MM.1S (cell line): ENCODE data around the gene UBE2QL1.

Source experiments
- DNase-seq: peaks from one replicate; pipeline ENCODE4 v3.0.0-alpha.2; 2015
- H2AFZ ChIP-seq: fragments of 300-600 bp; sonication (generic); 2 replicates; pipeline ENCODE4 v1.6.0; 2016; ENCODE audit warnings: antibody characterized with exemption, low read length
- H3F3A ChIP-seq: fragments of 300-600 bp; sonication (generic); 2 replicates; pipeline ENCODE4 v1.6.1; 2016; ENCODE audit warnings: mild to moderate bottlenecking, antibody characterized with exemption, low read length, moderate library complexity, mixed read lengths; ENCODE audit not compliant: insufficient read depth
- H3K27ac ChIP-seq: fragments of 300-600 bp; sonication (generic); 2 replicates; pipeline ENCODE4 v1.5.1; 2016; ENCODE audit warnings: mild to moderate bottlenecking, low read length
- H3K27me3 ChIP-seq: fragments of 300-600 bp; sonication (generic); replicated peaks from 2 replicates; pipeline ENCODE4 v1.6.0; 2016; ENCODE audit warnings: low read length; ENCODE audit not compliant: insufficient read depth
- H3K36me3 ChIP-seq: fragments of 300-600 bp; sonication (generic); replicated peaks from 2 replicates; pipeline ENCODE4 v1.6.1; 2016; ENCODE audit warnings: mild to moderate bottlenecking, low read length, mixed read lengths; ENCODE audit not compliant: insufficient read depth
- H3K4me1 ChIP-seq: fragments of 300-600 bp; sonication (generic); 2 replicates; pipeline ENCODE4 v1.6.1; 2016; ENCODE audit warnings: low read length, mixed read lengths
- H3K4me2 ChIP-seq: fragments of 300-600 bp; sonication (generic); 2 replicates; pipeline ENCODE4 v1.6.0; 2016; ENCODE audit warnings: low read depth, low read length
- H3K4me3 ChIP-seq: fragments of 300-600 bp; sonication (generic); 2 replicates; pipeline ENCODE4 v1.5.1; 2016; ENCODE audit warnings: low read length, mixed read lengths
- H3K79me2 ChIP-seq: fragments of 300-600 bp; sonication (generic); 2 replicates; pipeline ENCODE4 v1.6.1; 2016; ENCODE audit warnings: mixed run types, low read length, mixed read lengths
- H3K9ac ChIP-seq: fragments of 300-600 bp; sonication (generic); 2 replicates; pipeline ENCODE4 v1.6.1; 2016; ENCODE audit warnings: low read length, mixed read lengths
- H3K9me2 ChIP-seq: fragments of 300-600 bp; sonication (generic); replicated peaks from 2 replicates; pipeline ENCODE4 v1.6.1; 2016; ENCODE audit warnings: mild to moderate bottlenecking, low read length, mixed read lengths; ENCODE audit not compliant: insufficient read depth
- H3K9me3 ChIP-seq: fragments of 300-600 bp; sonication (generic); replicated peaks from 2 replicates; pipeline ENCODE4 v1.6.1; 2016; ENCODE audit warnings: mild to moderate bottlenecking, low read length, mixed read lengths; ENCODE audit not compliant: insufficient read depth
- H4K20me1 ChIP-seq: fragments of 300-600 bp; sonication (generic); 2 replicates; pipeline ENCODE4 v1.6.1; 2016; ENCODE audit warnings: mild to moderate bottlenecking, low read length, moderate library complexity, mixed read lengths; ENCODE audit not compliant: insufficient read depth
- CTCF ChIP-seq: fragments of 300-600 bp; sonication (generic); IDR thresholded peaks from 2 replicates; pipeline ENCODE4 v1.5.1; 2016; ENCODE audit warnings: antibody characterized with exemption, low read length, mixed read lengths
- EZH2 ChIP-seq: fragments of 300-600 bp; sonication (generic); optimal IDR thresholded peaks from 2 replicates; pipeline ENCODE3; 2017; ENCODE audit warnings: low read depth, mild to moderate bottlenecking, antibody characterized with exemption, low read length, mixed read lengths
- EZH2phosphoT487 ChIP-seq: fragments of 300-600 bp; sonication (generic); IDR thresholded peaks from 2 replicates; pipeline ENCODE4 v1.6.1; 2018; ENCODE audit warnings: antibody characterized with exemption, low read length

UBE2QL1 gene

GRCh38 chr5:6504677-6505415, 56.2 kb downstream of the UBE2QL1 start:
- Histone ChIP-seq H4K20me1 (no peaks in the 10 kb centered on the region), H3K36me3 (no peaks in the 10 kb centered on the region), H3K27me3 (no peaks in the 10 kb centered on the region), H3F3A (no peaks in the 10 kb centered on the region), H3K9ac (no peak overlapping the region), H3K9me3 (no peaks in the 10 kb centered on the region), H3K4me1 (no peaks in the 10 kb centered on the region), H3K4me3 (no peak overlapping the region), H3K4me2 (no peak overlapping the region), H2AFZ (no peak overlapping the region), H3K9me2 (no peaks in the 10 kb centered on the region), H3K79me2 (no peaks in the 10 kb centered on the region), H3K27ac (no peak overlapping the region)
- TF ChIP-seq CTCF (no peak), EZH2phosphoT487 (no peak), EZH2 (no peak)
- DNase-seq: no peak

DNA sequence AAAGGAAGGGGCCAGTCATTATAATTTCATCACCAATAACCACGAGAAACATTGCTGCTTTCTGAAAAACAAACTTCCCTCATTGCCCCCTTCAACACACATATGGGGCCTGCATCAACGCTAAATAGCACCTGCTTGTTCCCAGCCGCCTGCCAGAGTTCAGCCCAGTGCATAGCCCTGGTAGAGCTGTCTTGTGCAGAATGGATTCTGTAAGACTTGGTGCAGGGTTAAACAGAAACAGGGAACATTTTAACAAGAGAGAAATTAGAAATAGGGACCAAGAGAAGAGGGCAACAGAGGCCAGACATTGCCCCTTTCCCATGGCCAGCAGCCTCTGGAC, 56.7 kb downstream of the UBE2QL1 start:
- H3K79me2 ChIP-seq: no peaks in the 10 kb centered on the region
- no peak overlapping the region for H3K4me3 ChIP-seq
- H3K36me3 ChIP-seq: no peaks in the 10 kb centered on the region
- no peaks in the 10 kb centered on the region for H4K20me1 ChIP-seq
- H3K4me2 ChIP-seq: no peak overlapping the region
- H3K27me3 ChIP-seq: no peaks in the 10 kb centered on the region
- no peak for DNase-seq
- no peaks in the 10 kb centered on the region for H3K9me3 ChIP-seq
- TF ChIP-seq EZH2 (no peak), CTCF (no peak), EZH2phosphoT487 (no peak)
- no peak overlapping the region for H2AFZ ChIP-seq
- no peak overlapping the region for H3K27ac ChIP-seq
- no peaks in the 10 kb centered on the region for H3K9me2 ChIP-seq
- no peaks in the 10 kb centered on the region for H3K4me1 ChIP-seq
- H3F3A ChIP-seq: no peaks in the 10 kb centered on the region
- no peak overlapping the region for H3K9ac ChIP-seq

DNA sequence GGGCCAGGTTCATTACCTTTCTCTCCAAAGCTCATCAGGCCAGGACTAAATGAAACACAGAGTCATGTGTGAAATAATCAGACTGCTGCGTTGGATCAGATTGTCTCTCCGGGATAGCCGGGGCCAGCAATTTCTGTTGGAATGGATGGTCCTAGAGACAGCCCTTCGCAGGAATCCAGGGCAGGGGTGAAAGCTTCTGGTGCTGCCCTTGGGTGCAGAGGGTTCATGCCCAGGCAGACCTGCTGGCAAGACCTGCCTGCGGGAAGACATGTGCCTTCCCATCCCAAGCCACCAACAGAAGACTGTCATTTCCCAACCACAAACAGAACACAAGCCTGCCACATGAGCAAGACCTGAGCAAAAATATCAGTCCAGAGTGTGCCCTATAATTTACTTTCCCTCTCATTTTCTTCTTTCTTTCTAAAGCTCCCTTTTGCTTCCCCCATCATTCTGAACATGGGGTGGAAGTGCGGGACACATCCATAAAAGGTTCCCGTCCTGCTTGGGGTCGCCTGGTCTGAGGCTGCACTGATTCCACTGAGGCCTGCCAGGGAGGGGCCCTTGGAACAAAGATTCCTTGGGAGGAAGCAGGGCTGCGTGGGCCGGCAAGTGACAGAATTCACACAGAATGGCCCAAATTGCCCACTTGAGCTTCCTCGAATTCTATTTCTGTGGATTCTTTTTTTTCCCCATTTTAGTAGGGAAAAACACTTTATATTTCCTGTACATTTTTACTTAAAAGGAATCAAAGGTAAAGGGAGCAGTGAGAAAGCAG, 57.3 kb downstream of the UBE2QL1 start:
- no peak overlapping the region for H3K4me3 ChIP-seq
- no peak overlapping the region for H3K27ac ChIP-seq
- H3K9ac ChIP-seq: no peak overlapping the region
- H3K36me3 ChIP-seq: no peaks in the 10 kb centered on the region
- no peaks in the 10 kb centered on the region for H3K79me2 ChIP-seq
- H3K4me2 ChIP-seq: no peak overlapping the region
- no peaks in the 10 kb centered on the region for H3K9me3 ChIP-seq
- H2AFZ ChIP-seq: no peak overlapping the region
- no peaks in the 10 kb centered on the region for H3K4me1 ChIP-seq
- H3K27me3 ChIP-seq: no peaks in the 10 kb centered on the region
- DNase-seq: no peak
- no peaks in the 10 kb centered on the region for H3F3A ChIP-seq
- no peaks in the 10 kb centered on the region for H3K9me2 ChIP-seq
- no peaks in the 10 kb centered on the region for H4K20me1 ChIP-seq
- TF ChIP-seq CTCF (no peak), EZH2 (no peak), EZH2phosphoT487 (no peak)
